C4-2B (cell line): Measurements from ENCODE around the gene TSGA10IP.
"Not testable (repeated sequence)": the region's sequence is repeated elsewhere in the genome, so short reads cannot be mapped to it uniquely, and the experiment has no call there.

Experiments
- ZFX ChIP-seq: fragments of 450-650 bp; IDR thresholded peaks from 2 replicates; pipeline ENCODE4 v1.6.1; 2017
- TF ChIP-seq, protein P1 (sequence below): fragments of 450-650 bp; conservative IDR thresholded peaks from 2 replicates; pipeline ENCODE4 v1.5.1; 2017; ENCODE audit warnings: mild to moderate bottlenecking

DNA sequence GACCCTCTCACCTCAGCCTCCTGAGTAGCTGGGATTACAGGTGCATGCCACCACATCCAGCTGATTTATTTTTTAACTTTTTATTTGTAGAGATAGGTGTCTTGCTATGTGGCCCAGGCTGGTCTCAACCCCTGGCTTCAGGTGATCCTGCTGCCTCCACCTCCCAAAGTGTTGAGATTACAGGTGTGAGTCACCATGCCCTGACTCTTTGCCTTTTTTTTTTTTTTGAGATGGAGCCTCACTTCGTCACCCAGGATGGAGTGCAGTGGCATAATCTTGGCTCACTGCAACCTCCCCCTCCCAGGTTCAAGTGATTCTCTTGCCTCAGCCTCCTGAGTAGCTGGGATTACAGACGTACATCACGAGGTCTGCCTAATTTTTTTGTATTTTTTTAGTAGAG is 6.4 kb downstream of the TSGA10IP start:
- TF ChIP-seq, protein P1, sequence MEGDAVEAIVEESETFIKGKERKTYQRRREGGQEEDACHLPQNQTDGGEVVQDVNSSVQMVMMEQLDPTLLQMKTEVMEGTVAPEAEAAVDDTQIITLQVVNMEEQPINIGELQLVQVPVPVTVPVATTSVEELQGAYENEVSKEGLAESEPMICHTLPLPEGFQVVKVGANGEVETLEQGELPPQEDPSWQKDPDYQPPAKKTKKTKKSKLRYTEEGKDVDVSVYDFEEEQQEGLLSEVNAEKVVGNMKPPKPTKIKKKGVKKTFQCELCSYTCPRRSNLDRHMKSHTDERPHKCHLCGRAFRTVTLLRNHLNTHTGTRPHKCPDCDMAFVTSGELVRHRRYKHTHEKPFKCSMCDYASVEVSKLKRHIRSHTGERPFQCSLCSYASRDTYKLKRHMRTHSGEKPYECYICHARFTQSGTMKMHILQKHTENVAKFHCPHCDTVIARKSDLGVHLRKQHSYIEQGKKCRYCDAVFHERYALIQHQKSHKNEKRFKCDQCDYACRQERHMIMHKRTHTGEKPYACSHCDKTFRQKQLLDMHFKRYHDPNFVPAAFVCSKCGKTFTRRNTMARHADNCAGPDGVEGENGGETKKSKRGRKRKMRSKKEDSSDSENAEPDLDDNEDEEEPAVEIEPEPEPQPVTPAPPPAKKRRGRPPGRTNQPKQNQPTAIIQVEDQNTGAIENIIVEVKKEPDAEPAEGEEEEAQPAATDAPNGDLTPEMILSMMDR = not testable (repeated sequence)
- TF ChIP-seq ZFX = not testable (repeated sequence)
